OCI-LY1 (cell line): ENCODE results near the gene EFNB2.

Source experiments
- H2AFZ ChIP-seq: fragments of 200-600 bp; sonication (generic), shearing (Covaris generic); 2 replicates; pipeline ENCODE4 v1.6.0; 2014; ENCODE audit warnings: antibody characterized with exemption, mild to moderate bottlenecking, low read length
- H3F3A ChIP-seq: fragments of 200-600 bp; sonication (generic), shearing (Covaris generic); 2 replicates; pipeline ENCODE4 v1.6.0; 2014; ENCODE audit warnings: mild to moderate bottlenecking, antibody characterized with exemption, low read length, moderate library complexity; ENCODE audit not compliant: insufficient read depth
- H3K27ac ChIP-seq: fragments of 200-600 bp; sonication (generic); 2 replicates; pipeline ENCODE4 v1.5.1; 2014; ENCODE audit warnings: low read length, mixed run types, mild to moderate bottlenecking, low read depth; ENCODE audit not compliant: poor library complexity, severe bottlenecking
- H3K27me3 ChIP-seq: fragments of 200-600 bp; sonication (generic); 2 replicates; pipeline ENCODE4 v1.6.0; 2014; ENCODE audit warnings: antibody characterized with exemption, mild to moderate bottlenecking, low read length, moderate library complexity; ENCODE audit not compliant: insufficient read depth
- H3K36me3 ChIP-seq: fragments of 200-600 bp; sonication (generic); 2 replicates; pipeline ENCODE4 v1.6.1; 2014; ENCODE audit warnings: mild to moderate bottlenecking, antibody characterized with exemption, low read length, moderate library complexity, mixed read lengths; ENCODE audit not compliant: insufficient read depth
- H3K4me1 ChIP-seq: fragments of 200-600 bp; sonication (generic); 2 replicates; pipeline ENCODE4 v1.5.1; 2014; ENCODE audit warnings: mild to moderate bottlenecking, low read length, moderate library complexity; ENCODE audit not compliant: insufficient read depth, severe bottlenecking
- H3K4me2 ChIP-seq: fragments of 200-600 bp; sonication (generic), shearing (Covaris generic); 2 replicates; pipeline ENCODE4 v1.6.1; 2014; ENCODE audit warnings: low read length
- H3K4me3 ChIP-seq: fragments of 200-600 bp; sonication (generic); 2 replicates; pipeline ENCODE4 v1.5.1; 2014; ENCODE audit warnings: low read length, low read depth, mild to moderate bottlenecking, mixed read lengths; ENCODE audit not compliant: poor library complexity, severe bottlenecking
- H3K79me2 ChIP-seq: fragments of 200-600 bp; shearing (Covaris generic); 2 replicates; pipeline ENCODE4 v1.6.1; 2016; ENCODE audit warnings: mixed run types, low read length, mixed read lengths; ENCODE audit not compliant: insufficient read depth
- H3K9ac ChIP-seq: fragments of 200-600 bp; sonication (generic), shearing (Covaris generic); 2 replicates; pipeline ENCODE4 v1.6.1; 2014; ENCODE audit warnings: mild to moderate bottlenecking, low read length, mixed read lengths
- H3K9me2 ChIP-seq: fragments of 200-600 bp; sonication (generic), shearing (Covaris generic); 2 replicates; pipeline ENCODE4 v1.6.1; 2014; ENCODE audit warnings: low read depth, mild to moderate bottlenecking, low read length, mixed read lengths
- H3K9me3 ChIP-seq: fragments of 200-600 bp; shearing (Covaris generic); 2 replicates; pipeline ENCODE4 v1.6.1; 2014; ENCODE audit warnings: low read length, mixed read lengths
- H4K20me1 ChIP-seq: fragments of 200-600 bp; sonication (generic), shearing (Covaris generic); 2 replicates; pipeline ENCODE4 v1.6.0; 2016; ENCODE audit warnings: mild to moderate bottlenecking, low read length; ENCODE audit not compliant: insufficient read depth
- CTCF ChIP-seq: fragments of 200-600 bp; sonication (generic), shearing (Covaris generic); IDR thresholded peaks from 2 replicates; pipeline ENCODE4 v1.5.1; 2017; ENCODE audit warnings: mild to moderate bottlenecking, antibody characterized with exemption, low read length, moderate library complexity, mixed read lengths
- EZH2 ChIP-seq: fragments of 200-600 bp; sonication (generic), shearing (Covaris generic); IDR thresholded peaks from 2 replicates; pipeline ENCODE4 v1.8.0; 2017; ENCODE audit warnings: borderline replicate concordance, mixed run types, mild to moderate bottlenecking, antibody characterized with exemption, low read length, moderate library complexity, mixed read lengths

Gene EFNB2

GRCh38 chr13:106514928-106515634, 20.4 kb downstream of the EFNB2 start:
- no peak overlapping the region for H3K9ac ChIP-seq
- H3F3A ChIP-seq = no peaks in the 10 kb centered on the region
- H3K4me1 ChIP-seq = no peaks in the 10 kb centered on the region
- no peaks in the 10 kb centered on the region for H3K27me3 ChIP-seq
- H3K36me3 ChIP-seq = no peaks in the 10 kb centered on the region
- no peak overlapping the region for H3K4me2 ChIP-seq
- TF ChIP-seq CTCF (no peak), EZH2 (no peak)
- H2AFZ ChIP-seq = no peak overlapping the region
- H3K4me3 ChIP-seq = no peak overlapping the region
- no peaks in the 10 kb centered on the region for H3K9me2 ChIP-seq
- no peaks in the 10 kb centered on the region for H4K20me1 ChIP-seq
- no peak overlapping the region for H3K27ac ChIP-seq
- H3K9me3 ChIP-seq = no peaks in the 10 kb centered on the region
- H3K79me2 ChIP-seq = no peaks in the 10 kb centered on the region

GRCh38 chr13:106513025-106513983, 22.2 kb downstream of the EFNB2 start:
- H2AFZ ChIP-seq = no peak overlapping the region
- TF ChIP-seq EZH2 (no peak), CTCF (no peak)
- H3F3A ChIP-seq = no peaks in the 10 kb centered on the region
- no peaks in the 10 kb centered on the region for H3K79me2 ChIP-seq
- H3K9ac ChIP-seq = no peak overlapping the region
- H3K9me2 ChIP-seq = no peaks in the 10 kb centered on the region
- H3K4me3 ChIP-seq = no peak overlapping the region
- no peaks in the 10 kb centered on the region for H3K4me1 ChIP-seq
- H3K9me3 ChIP-seq = no peaks in the 10 kb centered on the region
- no peaks in the 10 kb centered on the region for H3K36me3 ChIP-seq
- no peak overlapping the region for H3K4me2 ChIP-seq
- no peaks in the 10 kb centered on the region for H4K20me1 ChIP-seq
- no peak overlapping the region for H3K27ac ChIP-seq
- no peaks in the 10 kb centered on the region for H3K27me3 ChIP-seq

GRCh38 chr13:106507560-106508274, 27.7 kb downstream of the EFNB2 start:
- no peaks in the 10 kb centered on the region for H3K9me3 ChIP-seq
- no peak overlapping the region for H3K4me2 ChIP-seq
- H3K4me1 ChIP-seq = no peaks in the 10 kb centered on the region
- H4K20me1 ChIP-seq = no peaks in the 10 kb centered on the region
- H2AFZ ChIP-seq = no peak overlapping the region
- TF ChIP-seq EZH2 (no peak), CTCF (no peak)
- H3K27me3 ChIP-seq = no peaks in the 10 kb centered on the region
- H3K9me2 ChIP-seq = no peaks in the 10 kb centered on the region
- H3K4me3 ChIP-seq = no peak overlapping the region
- H3K36me3 ChIP-seq = no peaks in the 10 kb centered on the region
- H3F3A ChIP-seq = no peaks in the 10 kb centered on the region
- no peaks in the 10 kb centered on the region for H3K79me2 ChIP-seq
- no peak overlapping the region for H3K9ac ChIP-seq
- no peak overlapping the region for H3K27ac ChIP-seq
